NCI-H510A (cell line): ENCODE results near the gene DDX20.

Experiments
- DNase-seq: peaks from one replicate; lab custom pipeline; 2025; lab: John Stamatoyannopoulos, UW

DDX20 gene, protein sequence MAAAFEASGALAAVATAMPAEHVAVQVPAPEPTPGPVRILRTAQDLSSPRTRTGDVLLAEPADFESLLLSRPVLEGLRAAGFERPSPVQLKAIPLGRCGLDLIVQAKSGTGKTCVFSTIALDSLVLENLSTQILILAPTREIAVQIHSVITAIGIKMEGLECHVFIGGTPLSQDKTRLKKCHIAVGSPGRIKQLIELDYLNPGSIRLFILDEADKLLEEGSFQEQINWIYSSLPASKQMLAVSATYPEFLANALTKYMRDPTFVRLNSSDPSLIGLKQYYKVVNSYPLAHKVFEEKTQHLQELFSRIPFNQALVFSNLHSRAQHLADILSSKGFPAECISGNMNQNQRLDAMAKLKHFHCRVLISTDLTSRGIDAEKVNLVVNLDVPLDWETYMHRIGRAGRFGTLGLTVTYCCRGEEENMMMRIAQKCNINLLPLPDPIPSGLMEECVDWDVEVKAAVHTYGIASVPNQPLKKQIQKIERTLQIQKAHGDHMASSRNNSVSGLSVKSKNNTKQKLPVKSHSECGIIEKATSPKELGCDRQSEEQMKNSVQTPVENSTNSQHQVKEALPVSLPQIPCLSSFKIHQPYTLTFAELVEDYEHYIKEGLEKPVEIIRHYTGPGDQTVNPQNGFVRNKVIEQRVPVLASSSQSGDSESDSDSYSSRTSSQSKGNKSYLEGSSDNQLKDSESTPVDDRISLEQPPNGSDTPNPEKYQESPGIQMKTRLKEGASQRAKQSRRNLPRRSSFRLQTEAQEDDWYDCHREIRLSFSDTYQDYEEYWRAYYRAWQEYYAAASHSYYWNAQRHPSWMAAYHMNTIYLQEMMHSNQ

DNA sequence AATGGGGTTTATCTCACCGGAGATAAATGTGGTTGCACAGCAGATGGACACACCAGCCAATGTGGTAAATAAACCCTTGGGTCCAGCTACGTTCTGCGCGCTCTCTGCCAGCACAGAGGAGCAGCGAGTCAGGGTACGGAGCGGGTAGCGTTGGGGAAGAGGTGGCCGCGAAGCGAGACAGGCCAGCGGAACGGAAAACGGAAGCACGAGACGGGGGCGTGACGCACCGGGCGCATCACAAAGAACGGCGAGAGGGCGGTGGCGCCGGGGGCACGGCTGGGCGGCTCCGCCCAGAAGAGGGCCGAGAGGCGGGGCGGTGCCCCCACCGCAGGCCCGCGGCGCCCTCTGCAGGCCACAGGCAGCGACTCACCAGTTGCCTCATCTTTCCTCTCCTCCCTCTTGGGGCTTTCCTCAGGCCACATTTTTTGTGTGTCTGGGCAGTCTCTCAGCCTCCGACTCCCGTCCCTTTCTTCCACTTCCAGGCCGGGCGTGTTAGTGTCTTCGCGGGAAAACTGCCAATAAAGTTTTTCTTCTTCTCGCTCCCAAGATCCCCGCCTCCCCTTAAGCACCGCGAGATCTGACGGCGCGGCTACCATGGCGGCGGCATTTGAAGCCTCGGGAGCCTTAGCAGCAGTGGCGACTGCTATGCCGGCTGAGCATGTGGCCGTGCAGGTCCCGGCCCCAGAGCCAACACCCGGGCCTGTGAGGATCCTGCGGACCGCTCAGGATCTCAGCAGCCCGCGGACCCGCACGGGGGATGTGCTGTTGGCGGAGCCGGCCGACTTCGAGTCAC, at the start of gene DDX20:
DDX20 (plus strand) TSS at position 571 of the 793 bp plus-strand sequence; CDS start at position 595, 24 bp downstream.
- peak; percentile 87 for DNase-seq

DNA sequence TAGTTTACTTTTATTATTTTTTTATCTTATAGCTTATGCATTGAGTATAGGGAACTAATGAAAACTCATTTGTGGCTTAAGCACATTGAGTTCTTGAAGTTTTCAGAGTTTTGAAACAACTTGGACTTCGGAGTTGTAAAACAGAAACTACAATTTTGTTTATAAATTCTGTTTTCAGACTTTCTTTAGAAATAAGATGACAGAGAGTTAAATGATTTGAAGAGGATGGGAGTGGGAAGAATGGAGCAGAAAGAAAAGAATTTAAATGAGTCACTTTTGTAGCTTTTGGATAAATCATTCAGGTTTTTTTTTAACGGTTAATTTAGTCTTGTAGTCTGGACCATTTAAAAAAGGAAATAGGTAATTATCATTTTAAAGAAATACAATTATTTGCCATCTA, 48.8 kb upstream of the DDX20 start:
- DNase-seq = no peak

DNA sequence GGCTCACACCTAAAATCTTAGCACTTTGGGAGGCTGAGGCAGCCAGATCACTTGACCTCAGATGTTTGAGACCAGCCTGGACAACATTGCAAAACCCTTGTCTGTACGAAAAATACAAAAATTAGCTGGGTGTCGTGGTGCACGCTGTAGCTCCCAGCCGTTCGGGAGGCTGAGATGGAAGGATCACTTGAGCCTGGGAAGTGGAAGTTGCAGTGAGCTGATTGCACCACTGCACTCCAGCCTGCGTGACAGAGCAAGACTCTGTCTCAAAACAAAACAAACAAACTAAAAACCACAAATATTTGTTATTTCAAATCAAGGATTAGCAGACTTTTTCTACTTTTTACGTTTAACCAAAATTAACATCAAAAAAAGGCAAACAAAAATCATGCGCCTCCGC, 47.8 kb upstream of the DDX20 start:
- no peak for DNase-seq

DNA sequence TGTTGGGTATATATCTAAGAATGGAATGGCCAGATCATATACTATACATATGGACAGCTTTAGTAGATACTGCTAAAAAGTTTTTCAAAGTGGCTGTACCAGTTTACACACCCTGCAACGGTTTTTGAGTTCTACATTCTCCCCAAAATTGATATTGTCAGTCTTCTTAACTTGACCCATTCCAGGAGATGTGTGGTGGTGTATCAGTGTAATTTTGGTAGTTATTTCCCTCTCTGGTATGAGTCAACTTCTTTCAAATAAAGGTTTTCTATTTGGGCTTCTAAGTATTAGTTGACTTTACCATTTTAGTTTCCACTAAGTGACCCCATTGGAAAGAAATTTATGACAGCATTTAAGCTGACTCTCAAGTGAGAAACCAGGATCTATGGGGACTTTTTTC, 45.7 kb upstream of the DDX20 start:
- DNase-seq = no peak

GRCh38 chr1:111716333-111716732, 39.4 kb upstream of the DDX20 start:
- DNase-seq = no peak

DNA sequence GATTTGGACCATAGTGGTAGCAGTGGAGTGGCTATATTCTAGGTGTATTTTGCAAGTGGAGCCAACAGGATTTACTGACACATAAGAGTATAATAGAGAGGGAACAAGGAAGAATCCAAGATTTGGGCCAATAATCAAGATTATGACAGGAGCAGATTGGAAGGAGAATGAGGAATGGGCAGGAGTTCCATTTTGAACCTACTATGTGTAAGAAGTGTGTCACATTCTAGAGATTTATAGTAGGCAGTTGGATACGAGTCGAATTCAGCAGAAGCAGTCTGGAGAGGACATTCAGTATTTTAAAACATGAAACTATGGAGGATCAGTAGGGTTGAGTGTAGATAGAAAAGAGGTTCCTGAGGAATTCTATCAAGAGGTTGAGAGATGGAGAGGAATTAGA, 38.3 kb upstream of the DDX20 start:
- no peak for DNase-seq

GRCh38 chr1:111719135-111719534, 36.6 kb upstream of the DDX20 start:
- DNase-seq = no peak

GRCh38 chr1:111719674-111720132, 36.0 kb upstream of the DDX20 start:
- no peak for DNase-seq

DNA sequence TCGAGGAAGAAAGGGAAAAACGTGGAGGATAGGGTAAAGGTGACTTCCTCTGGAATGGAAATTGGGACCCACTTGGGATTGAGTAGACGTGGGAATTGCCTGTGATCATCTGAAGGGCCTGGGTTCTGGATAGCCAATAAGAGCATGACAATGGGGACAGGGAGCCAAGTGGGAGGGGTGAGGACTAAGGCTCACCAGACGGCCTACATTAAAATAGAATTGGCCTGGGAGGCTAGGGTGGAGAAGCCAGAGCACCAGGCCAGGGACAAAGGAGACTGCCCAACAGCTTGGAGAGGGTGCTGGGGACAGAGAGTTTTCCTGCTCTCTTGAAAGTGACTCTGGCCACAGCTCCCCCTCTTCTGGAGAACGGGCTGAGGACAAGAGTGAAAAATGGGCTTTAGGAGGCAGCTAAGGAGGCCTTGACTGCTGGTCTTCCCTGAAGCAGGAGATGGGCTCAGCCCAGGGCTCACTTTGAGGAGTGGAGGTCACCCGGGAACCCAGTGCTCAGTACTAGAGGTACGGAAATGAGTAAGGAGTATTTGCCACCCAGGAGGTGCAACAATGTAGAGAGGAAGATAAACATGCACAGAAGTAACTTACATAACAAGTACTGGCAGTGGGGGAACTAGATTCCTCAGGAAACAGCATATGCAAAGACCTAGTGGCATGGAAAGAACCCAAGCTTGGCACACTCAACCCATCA, 35.3 kb upstream of the DDX20 start:
- no peak for DNase-seq

- no peak for DNase-seq
Measured at GRCh38 chr1:111720977-111721786, 34.5 kb upstream of the DDX20 start.

DNA sequence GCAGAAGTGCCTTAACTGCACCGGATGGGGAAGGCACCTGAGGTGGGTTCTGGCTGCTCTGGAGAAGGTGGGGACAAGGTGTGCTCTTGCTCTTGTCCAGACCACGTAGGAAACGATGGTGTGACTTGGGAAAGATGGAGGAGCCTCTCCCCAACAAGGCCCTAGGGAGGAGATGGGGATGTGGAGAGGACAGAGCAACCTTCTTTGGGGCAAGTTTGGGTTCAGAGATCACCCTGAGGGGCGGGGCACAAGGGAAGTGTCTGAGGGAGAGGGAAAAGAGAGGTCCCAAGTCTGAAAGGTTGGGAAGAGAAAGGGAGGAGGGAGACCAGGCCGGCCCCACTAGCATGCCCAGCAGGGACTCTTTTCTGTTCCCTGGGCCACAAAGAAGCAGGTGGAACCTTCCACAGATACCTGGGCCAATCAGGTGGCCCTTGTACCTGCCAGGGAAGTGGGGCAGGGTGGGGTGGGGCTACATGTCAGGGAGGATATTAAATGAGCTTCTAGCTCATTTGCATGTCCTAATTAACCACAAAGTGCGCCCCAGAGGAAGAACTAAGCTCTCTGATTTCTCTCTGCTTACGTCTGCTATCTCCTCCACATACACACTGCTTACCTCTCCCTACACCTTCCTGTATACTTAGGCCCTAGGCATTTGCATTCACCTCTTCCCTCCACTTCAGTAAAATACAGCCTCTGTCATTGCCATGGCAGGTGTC, 32.5 kb upstream of the DDX20 start:
- DNase-seq = no peak

DNA sequence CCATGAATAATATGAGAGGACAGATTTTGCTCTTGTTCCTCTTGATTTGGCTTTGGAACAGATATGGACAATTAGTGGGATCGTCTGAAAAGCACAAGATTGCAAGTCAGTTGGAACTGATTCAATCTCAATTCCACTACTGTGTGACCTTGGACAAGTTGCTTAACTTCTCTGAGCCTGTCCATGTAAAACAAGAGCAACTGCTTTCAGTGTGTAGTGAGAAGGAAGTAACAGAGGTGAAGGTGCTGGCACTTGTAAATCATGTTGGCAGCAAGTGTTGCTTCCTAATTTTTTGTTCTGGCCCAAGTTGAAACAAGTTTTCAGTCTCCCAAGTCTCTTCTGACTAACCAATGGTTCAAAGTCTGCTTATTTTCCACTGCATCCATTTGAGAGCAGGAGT, 31.8 kb upstream of the DDX20 start:
- DNase-seq = no peak

- DNase-seq = no peak
Measured at GRCh38 chr1:111725192-111725591, 30.5 kb upstream of the DDX20 start.

DNA sequence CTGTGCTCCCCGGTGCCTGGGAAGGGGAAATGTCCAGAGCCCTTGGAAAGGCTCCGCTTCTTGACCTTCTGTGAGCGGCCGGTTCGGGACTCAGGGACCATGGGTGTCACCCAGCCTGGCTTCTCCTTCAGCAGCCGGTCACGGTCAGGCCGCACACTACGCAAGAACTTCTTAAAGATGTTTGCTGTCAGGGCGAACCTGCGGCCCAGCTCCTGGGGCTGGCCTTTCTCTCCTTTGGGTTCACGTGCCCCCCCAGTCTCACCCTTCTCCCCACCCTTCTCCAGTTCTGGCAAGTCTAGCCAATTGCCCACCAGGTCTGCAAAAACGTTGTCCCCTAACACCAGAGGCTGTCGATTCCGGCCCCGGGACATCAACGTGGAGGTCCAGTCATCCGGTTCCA, 28.6 kb upstream of the DDX20 start:
- DNase-seq = no peak

- no peak for DNase-seq
Measured at GRCh38 chr1:111729271-111729921, 26.3 kb upstream of the DDX20 start.

GRCh38 chr1:111729946-111730681, 25.6 kb upstream of the DDX20 start:
- DNase-seq = no peak

GRCh38 chr1:111730706-111731105, 25.0 kb upstream of the DDX20 start:
- no peak for DNase-seq

- no peak for DNase-seq
Measured at GRCh38 chr1:111731956-111732355, 23.7 kb upstream of the DDX20 start.

DNA sequence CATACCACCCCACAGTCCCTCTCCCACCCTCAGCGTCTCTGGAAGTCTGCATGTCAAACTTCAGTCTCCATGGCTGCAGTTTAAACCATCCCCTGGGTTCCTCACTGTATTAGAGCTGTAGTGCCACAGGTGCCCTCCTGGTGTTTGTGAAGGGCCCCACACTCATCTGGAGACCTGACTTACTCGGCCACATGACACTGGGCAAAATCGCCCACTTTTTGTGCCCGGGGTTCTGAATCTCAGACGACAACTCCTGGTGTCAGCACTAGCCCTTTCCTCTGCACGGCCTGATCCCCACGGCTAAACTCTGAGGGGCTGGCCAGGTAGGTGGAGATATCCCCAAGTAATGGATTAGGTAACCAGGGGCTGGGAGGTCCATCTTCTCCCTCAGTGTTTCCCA, 23.0 kb upstream of the DDX20 start:
- no peak for DNase-seq
